NT2/D1 (cell line): ENCODE data around the gene BST2.
A peak's percentile ranks its signal among the peaks of the same experiment; 100 is the strongest.

Experiments used
- DNase-seq: peaks from one replicate; pipeline ENCODE4 v3.0.0-alpha.2; 2011; ENCODE audit warnings: low read depth, low spot score
- H3K27me3 ChIP-seq: 2 replicates; pipeline ENCODE4 v1.6.0; 2011; ENCODE audit warnings: mild to moderate bottlenecking; ENCODE audit not compliant: insufficient read length, insufficient read depth
- H3K36me3 ChIP-seq: 2 replicates; pipeline ENCODE4 v1.6.1; 2011; ENCODE audit warnings: mild to moderate bottlenecking, low read length, mixed read lengths; ENCODE audit not compliant: insufficient read depth, insufficient read length
- H3K4me1 ChIP-seq: 2 replicates; pipeline ENCODE4 v1.5.1; 2011; ENCODE audit not compliant: insufficient read depth, insufficient read length
- H3K4me3 ChIP-seq: 2 replicates; pipeline ENCODE4 v1.5.1; 2011; ENCODE audit warnings: low read depth; ENCODE audit not compliant: insufficient read length
- H3K9ac ChIP-seq: 2 replicates; pipeline ENCODE4 v1.6.0; 2011; ENCODE audit warnings: low read depth; ENCODE audit not compliant: insufficient read length
- H3K9me3 ChIP-seq: 2 replicates; pipeline ENCODE4 v1.5.1; 2011; ENCODE audit warnings: mild to moderate bottlenecking, low read length; ENCODE audit not compliant: insufficient read depth
- SUZ12 ChIP-seq: IDR thresholded peaks from 2 replicates; pipeline ENCODE4 v1.6.1; 2011; ENCODE audit not compliant: insufficient read length, insufficient read depth; ENCODE audit errors: extremely low read depth
- YY1 ChIP-seq: IDR thresholded peaks from 2 replicates; pipeline ENCODE4 v1.6.1; 2011; ENCODE audit not compliant: insufficient read length, insufficient read depth
- ZNF274 ChIP-seq: IDR thresholded peaks from 2 replicates; pipeline ENCODE4 v1.6.1; 2011; ENCODE audit warnings: mild to moderate bottlenecking, low read depth, low read length

Gene BST2, protein sequence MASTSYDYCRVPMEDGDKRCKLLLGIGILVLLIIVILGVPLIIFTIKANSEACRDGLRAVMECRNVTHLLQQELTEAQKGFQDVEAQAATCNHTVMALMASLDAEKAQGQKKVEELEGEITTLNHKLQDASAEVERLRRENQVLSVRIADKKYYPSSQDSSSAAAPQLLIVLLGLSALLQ

DNA sequence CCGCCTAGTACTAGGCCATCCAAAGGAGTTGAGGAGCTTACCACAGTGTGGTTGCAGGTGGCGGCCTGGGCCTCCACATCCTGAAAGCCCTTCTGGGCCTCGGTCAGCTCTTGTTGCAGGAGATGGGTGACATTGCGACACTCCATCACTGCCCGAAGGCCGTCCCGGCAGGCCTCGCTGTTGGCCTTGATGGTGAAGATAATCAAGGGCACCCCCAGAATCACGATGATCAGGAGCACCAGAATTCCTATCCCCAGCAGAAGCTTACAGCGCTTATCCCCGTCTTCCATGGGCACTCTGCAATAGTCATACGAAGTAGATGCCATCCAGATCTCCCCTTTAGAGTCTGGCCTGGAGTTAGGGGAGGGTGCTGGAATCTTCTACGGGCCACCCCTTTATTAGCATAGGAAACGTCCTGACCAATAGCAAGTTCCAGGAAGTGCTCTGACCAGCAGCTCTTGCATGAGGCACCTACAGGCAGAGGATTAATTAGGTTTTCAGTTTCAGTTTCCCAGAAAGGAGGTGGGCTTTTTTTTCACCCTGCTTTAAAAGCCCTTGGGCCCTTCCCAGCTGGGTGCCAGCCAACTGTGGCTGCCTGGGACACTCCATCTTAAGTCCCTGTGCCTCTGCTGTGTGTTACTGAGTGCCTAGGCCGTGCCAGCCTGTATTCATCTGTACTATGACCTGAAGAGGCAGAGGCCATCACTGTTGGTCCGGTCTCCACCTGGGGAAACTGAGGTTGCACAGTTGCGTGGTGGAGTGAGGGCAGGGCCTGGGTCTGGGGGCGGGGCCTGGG is at the start of gene BST2:
TSS of gene BST2 (minus strand) at position 381 of the 796 bp plus-strand sequence. CDS start at position 326, 55 bp downstream.
- peaks cover 9% of the 10 kb centered on the region for H3K4me1 ChIP-seq
- H3K36me3 ChIP-seq: peaks cover 20% of the 10 kb centered on the region
- H3K9ac ChIP-seq: peak within 1 kb of the TSS; percentile 90
- TF ChIP-seq ZNF274 (no peak), YY1 (no peak), SUZ12 (no peak)
- peak within 1 kb of the TSS; percentile 78 for H3K4me3 ChIP-seq
- H3K9me3 ChIP-seq: no peaks in the 10 kb centered on the region
- no peak for DNase-seq
- H3K27me3 ChIP-seq: no peaks in the 10 kb centered on the region

DNA sequence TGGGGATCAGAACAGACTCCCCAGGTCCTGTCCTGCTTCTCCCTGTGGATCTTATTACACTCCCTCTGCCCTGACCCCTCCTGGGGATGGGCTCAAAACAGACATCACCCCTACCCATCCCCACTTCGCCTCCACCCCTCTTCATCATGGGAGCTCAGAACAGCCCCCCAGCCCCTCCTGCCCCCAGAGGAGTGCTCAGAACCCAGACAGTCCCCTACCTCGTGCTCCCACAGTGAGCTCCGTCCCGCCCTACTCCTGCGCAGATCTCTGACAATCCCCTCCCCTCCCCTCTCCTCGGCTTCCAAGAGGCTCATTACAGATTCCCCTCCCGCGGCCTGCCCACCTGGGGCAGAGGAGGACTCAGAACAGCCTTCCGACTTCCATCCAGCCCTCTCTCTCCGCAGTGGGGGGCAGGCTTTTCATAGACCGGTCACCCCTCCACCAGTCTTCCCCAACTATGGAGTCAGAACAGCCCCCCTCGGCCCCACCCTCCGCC is 49.2 kb upstream of the BST2 start:
- no peak for TF ChIP-seq SUZ12
- TF ChIP-seq YY1: no peak
- TF ChIP-seq ZNF274: no peak
- DNase-seq: no peak

DNA sequence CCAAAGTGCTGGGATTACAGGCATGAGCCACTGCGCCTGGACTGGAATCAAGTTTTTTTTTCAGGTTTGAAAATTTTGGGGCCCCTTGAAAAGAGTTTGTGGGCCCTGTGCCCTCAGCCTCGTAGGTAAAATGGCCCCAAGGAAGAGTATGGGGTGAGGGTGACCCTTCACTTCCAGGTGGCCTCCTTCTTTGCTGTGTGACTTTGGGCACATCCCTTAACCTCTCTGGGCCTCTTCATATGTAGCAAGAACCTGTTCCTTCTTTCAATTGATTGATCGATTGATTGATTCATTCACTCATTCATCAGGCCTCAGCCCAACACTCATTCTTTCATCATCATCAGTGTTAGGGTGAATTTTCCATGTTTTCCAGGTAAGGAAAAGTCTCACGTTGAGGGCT is 46.4 kb upstream of the BST2 start:
- Histone ChIP-seq H3K4me1 (peaks cover 10% of the 10 kb centered on the region), H3K36me3 (no peaks in the 10 kb centered on the region), H3K27me3 (peaks cover 34% of the 10 kb centered on the region), H3K9me3 (peaks cover 3% of the 10 kb centered on the region; the same call in 1 of the 2 replicates), H3K9ac (no peak overlapping the region), H3K4me3 (no peak overlapping the region)
- TF ChIP-seq SUZ12: no peak
- no peak for DNase-seq

More for the DNA sequence above, 49.2 kb upstream of the BST2 start:
- Histone ChIP-seq H3K36me3 (no peaks in the 10 kb centered on the region), H3K4me1 (peaks cover 5% of the 10 kb centered on the region), H3K27me3 (peaks cover 18% of the 10 kb centered on the region), H3K9me3 (peaks cover 3% of the 10 kb centered on the region; the same call in 1 of the 2 replicates), H3K9ac (peak overlapping the region; percentile 72), H3K4me3 (peak overlapping the region; percentile 21)

DNA sequence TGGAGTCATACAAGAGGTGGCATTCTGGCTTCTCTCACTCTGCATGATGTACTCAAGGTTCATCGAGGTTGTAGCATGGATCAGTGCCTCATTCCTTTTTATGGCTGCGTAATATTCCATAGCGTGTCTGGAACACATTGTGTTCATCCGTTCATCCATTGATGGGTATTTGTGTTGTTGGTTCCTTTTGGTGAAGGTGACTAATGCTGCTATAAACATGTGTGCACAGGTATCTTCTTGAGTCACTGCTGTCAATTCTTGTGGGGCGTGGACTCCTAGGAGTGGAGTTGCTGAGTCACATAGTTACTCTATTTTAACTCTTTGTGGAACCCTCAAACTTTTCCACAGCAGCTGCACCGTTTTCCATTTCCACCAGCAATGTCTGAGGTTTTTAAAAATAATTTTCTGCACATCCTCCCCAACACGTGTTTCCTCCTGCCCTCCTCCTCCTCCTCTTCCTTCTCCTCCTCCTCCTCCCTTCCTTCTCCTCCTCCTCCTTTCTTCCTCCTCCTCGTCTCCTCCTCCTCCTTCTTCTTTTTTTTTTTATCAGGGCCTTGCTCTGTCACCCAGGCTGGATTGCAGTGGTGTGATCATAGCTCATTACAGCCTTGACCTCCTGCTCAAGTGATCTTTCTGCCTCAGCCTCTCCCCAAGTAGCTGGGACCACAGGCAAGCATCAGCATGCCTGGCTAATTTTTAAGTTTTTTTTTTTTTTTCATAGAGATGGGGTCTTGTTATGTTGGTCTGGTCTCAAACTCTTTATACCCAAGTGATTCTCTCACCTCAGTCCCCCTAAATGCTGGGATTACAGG is 45.0 kb upstream of the BST2 start:
- DNase-seq: no peak
- Histone ChIP-seq H3K9ac (no peak overlapping the region), H3K9me3 (peaks cover 3% of the 10 kb centered on the region; the same call in 1 of the 2 replicates), H3K4me1 (peaks cover 7% of the 10 kb centered on the region), H3K4me3 (no peak overlapping the region), H3K27me3 (peaks cover 44% of the 10 kb centered on the region), H3K36me3 (no peaks in the 10 kb centered on the region)
- no peak for TF ChIP-seq SUZ12
- no peak for TF ChIP-seq ZNF274
- no peak for TF ChIP-seq YY1

DNA sequence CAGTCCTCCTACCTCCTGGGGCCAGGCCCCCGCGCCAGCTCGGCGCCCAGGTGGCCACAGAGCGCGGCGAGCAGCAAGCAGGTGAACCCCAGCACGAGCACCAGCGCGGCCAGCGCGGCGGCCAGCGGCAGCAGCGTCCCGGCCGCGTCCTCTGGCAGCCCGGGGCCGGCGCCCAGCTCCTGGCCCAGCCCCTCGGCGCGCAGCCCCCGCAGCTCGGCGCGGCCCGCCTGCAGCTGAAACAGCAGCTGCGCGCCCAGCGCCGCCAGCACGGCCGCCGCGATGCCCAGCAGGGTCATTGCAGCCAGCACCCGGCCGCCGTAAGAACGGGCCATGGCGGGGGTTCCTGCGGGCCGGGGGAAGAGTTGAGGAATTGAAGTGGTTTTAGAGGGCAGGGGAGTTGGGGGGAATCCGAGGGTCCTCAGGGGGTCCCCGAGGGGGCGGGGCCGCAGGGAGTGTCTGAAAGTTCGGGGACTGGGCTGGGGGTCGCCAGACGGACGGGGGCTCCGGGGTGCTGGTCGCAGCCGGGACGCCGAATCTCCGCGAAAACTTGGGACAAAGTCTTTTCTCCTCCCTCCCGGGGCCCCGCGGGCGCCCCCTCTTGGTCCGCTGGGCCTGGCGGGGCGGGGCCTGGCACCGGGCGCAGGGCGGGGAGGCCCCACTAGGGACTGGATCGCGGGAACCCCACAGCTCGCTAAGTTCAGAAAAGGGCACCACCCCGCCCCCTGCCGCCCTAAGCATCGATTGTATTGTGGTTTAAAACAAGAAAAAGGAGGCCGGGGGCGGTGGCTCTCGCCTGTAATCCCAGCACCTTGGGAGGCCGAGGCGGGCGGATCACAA is 42.9 kb upstream of the BST2 start, which contains the start of gene TMEM221:
TSS of gene TMEM221 (minus strand) at position 538 of the 837 bp plus-strand sequence. CDS start at position 332, 206 bp downstream.
- Histone ChIP-seq H3K9me3 (peaks cover 3% of the 10 kb centered on the region; the same call in 1 of the 2 replicates), H3K27me3 (peaks cover 34% of the 10 kb centered on the region), H3K4me3 (peak within 1 kb of the TSS; percentile 51), H3K4me1 (peaks cover 5% of the 10 kb centered on the region), H3K36me3 (no peaks in the 10 kb centered on the region), H3K9ac (peak within 1 kb of the TSS; percentile 76)
- TF ChIP-seq ZNF274: no peak
- no peak for TF ChIP-seq SUZ12
- TF ChIP-seq YY1: no peak
- no peak for DNase-seq

DNA sequence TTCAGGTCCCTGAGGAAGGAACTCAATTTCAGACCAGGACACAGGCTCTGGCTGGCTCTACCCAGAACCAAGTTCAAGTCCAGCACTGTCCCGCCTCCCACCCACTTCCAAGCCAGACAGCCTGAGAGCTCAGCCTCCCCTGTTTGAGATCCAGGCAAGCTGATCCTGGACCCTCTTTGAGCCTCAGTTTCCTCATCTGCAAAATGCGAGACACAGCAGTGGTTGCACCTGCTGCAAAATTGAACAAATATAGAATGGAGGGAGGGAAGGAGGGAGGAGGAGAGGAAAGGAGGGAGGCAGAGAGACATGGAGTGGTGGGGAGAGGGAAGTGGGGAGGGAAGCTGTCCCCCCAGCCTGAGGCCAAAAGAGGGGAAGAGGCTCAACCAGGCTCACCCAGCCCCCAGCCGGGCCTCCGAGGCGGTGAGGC is 42.3 kb upstream of the BST2 start:
- TF ChIP-seq SUZ12: no peak
- TF ChIP-seq YY1: no peak
- TF ChIP-seq ZNF274: no peak
- Histone ChIP-seq H3K9ac (peak overlapping the region; percentile 76), H3K4me1 (peaks cover 5% of the 10 kb centered on the region), H3K27me3 (peaks cover 34% of the 10 kb centered on the region), H3K4me3 (peak overlapping the region; percentile 51), H3K9me3 (no peaks in the 10 kb centered on the region), H3K36me3 (no peaks in the 10 kb centered on the region)
- no peak for DNase-seq
